PFSK-1 (cell line): ENCODE measurements around the gene CDH19.

Source experiments
- FOXP2 ChIP-seq: optimal IDR thresholded peaks from 2 replicates; pipeline ENCODE3; 2011; ENCODE audit warnings: borderline replicate concordance, control low read depth, inconsistent platforms; ENCODE audit not compliant: insufficient read depth; ENCODE audit errors: extremely low read length, extremely low read depth
- POLR2AphosphoS5 ChIP-seq: IDR thresholded peaks from 2 replicates; pipeline ENCODE4 v1.6.1; 2012; ENCODE audit warnings: low read depth, mild to moderate bottlenecking, control low read depth, low read length, moderate library complexity
- SIN3A ChIP-seq: IDR thresholded peaks from 2 replicates; pipeline ENCODE4 v1.6.1; 2012; ENCODE audit warnings: mild to moderate bottlenecking, low read length, moderate library complexity, borderline replicate concordance; ENCODE audit not compliant: insufficient read depth
- TAF1 ChIP-seq: IDR thresholded peaks from 2 replicates; pipeline ENCODE4 v1.6.1; 2012; ENCODE audit warnings: low read length, control low read depth, borderline replicate concordance; ENCODE audit not compliant: insufficient read depth
- TF ChIP-seq, protein P1 (sequence below), 2 experiments: IDR thresholded peaks; 2 replicates each; pipeline versions ENCODE4 v1.6.1 to v1.8.0; 2011 to 2012; ENCODE audit warnings: low read depth in 2 of 2, low read length in 2 of 2, control low read depth in 1 of 2, inconsistent platforms in 1 of 2, mild to moderate bottlenecking in 1 of 2, moderate library complexity in 1 of 2; ENCODE audit not compliant: insufficient read depth in 1 of 2

DNA sequence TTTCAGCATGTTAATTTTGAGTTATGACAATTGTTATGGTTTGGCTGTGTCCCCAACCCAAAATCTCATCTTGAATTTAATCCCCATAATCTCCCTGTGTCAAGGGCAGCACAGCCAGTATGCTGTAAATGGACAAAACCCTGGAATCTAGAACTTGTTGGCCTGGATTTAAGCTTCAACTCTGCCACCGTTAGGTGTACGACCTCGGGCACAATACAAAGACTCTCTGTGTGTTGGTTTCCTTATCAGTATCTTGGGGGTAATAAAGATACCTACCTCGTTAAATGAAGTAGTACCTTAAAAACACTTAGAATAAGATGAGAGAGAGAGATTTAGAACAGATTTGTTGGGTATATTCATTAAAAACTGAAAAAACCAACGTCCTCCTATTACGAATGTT, 106.5 kb downstream of the CDH19 start:
- TF ChIP-seq, protein P1, sequence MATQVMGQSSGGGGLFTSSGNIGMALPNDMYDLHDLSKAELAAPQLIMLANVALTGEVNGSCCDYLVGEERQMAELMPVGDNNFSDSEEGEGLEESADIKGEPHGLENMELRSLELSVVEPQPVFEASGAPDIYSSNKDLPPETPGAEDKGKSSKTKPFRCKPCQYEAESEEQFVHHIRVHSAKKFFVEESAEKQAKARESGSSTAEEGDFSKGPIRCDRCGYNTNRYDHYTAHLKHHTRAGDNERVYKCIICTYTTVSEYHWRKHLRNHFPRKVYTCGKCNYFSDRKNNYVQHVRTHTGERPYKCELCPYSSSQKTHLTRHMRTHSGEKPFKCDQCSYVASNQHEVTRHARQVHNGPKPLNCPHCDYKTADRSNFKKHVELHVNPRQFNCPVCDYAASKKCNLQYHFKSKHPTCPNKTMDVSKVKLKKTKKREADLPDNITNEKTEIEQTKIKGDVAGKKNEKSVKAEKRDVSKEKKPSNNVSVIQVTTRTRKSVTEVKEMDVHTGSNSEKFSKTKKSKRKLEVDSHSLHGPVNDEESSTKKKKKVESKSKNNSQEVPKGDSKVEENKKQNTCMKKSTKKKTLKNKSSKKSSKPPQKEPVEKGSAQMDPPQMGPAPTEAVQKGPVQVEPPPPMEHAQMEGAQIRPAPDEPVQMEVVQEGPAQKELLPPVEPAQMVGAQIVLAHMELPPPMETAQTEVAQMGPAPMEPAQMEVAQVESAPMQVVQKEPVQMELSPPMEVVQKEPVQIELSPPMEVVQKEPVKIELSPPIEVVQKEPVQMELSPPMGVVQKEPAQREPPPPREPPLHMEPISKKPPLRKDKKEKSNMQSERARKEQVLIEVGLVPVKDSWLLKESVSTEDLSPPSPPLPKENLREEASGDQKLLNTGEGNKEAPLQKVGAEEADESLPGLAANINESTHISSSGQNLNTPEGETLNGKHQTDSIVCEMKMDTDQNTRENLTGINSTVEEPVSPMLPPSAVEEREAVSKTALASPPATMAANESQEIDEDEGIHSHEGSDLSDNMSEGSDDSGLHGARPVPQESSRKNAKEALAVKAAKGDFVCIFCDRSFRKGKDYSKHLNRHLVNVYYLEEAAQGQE (IDR thresholded peaks at IDR 0.05; ENCODE audit: insufficient read depth in 1 of 2, low read depth in 2 of 2, low read length in 2 of 2) = no peak
- TF ChIP-seq POLR2AphosphoS5 (no peak), TAF1 (no peak), FOXP2 (no peak), SIN3A (no peak)
